Measurements from ENCODE around the gene CADM4. TPM values are rescaled to one million over a fixed set of nuclear protein-coding genes. Genes with fewer than 3 reads are reported as not detected.

The CADM4 gene
- total RNA-seq, 6 experiments from 2014 or later = 2.2 to 4.7 (median 3.7) TPM

GRCh38 chr19:43625918-43626579, 13.6 kb downstream of the CADM4 start:
- Histone ChIP-seq H3K4me3 (no peak overlapping the region), H3K9me3 (no peaks in the 10 kb centered on the region), H3K36me3 (no peaks in the 10 kb centered on the region), H3K27me3 (no peaks in the 10 kb centered on the region), H3K4me1 (no peaks in the 10 kb centered on the region), H3K27ac (no peak overlapping the region)
- no peak for DNase-seq
- WGBS (ENCODE audit: insufficient coverage, low coverage, low lambda C conversion rate, missing lambda C conversion rate) = 78% methylated on average over 24 of the region's 32 CpGs
- intact Hi-C loops (cut with DNase I) = no loop called here
- no peak for TF ChIP-seq CTCF (IDR thresholded peaks at IDR 0.05)
- no peak for TF ChIP-seq POLR2A (IDR thresholded peaks at IDR 0.05)
- no peak for ATAC-seq

- intact Hi-C loops (cut with DNase I) = no loop called here
- H3K9me3 ChIP-seq = no peaks in the 10 kb centered on the region
- peaks cover 0 to 3% (median 0%) of the 10 kb centered on the region in 4 donors for H3K4me1 ChIP-seq
- TF ChIP-seq CTCF (IDR thresholded peaks at IDR 0.05) (peak in 1 of 4 donors; percentile 13), POLR2A (IDR thresholded peaks at IDR 0.05) (no peak)
- no peaks in the 10 kb centered on the region for H3K27me3 ChIP-seq
- H3K27ac ChIP-seq = no peak overlapping the region
- no peak overlapping the region for H3K4me3 ChIP-seq
- ATAC-seq (peak; percentile 35 to 70 (median 62)), DNase-seq (peak in 2 of 3 donors; percentile 55 to 66)
- WGBS (ENCODE audit: insufficient coverage, low coverage, low lambda C conversion rate, missing lambda C conversion rate) = 25% methylated on average over 19 of the region's 30 CpGs
- no peaks in the 10 kb centered on the region for H3K36me3 ChIP-seq
Measured at GRCh38 chr19:43624933-43625332, 14.7 kb downstream of the CADM4 start.

- WGBS (ENCODE audit: insufficient coverage, low coverage, low lambda C conversion rate, missing lambda C conversion rate) = 88% methylated on average over 29 of the region's 35 CpGs
- Histone ChIP-seq H3K36me3 (no peaks in the 10 kb centered on the region), H3K27me3 (no peaks in the 10 kb centered on the region), H3K27ac (no peak overlapping the region), H3K4me1 (peaks cover 0 to 4% (median 0%) of the 10 kb centered on the region in 4 donors), H3K9me3 (no peaks in the 10 kb centered on the region), H3K4me3 (no peak overlapping the region)
- no peak for DNase-seq
- TF ChIP-seq POLR2A (IDR thresholded peaks at IDR 0.05) (no peak), CTCF (IDR thresholded peaks at IDR 0.05) (no peak)
- ATAC-seq = no peak
- intact Hi-C loops (cut with DNase I) = no loop called here
Measured at GRCh38 chr19:43623889-43624670, 15.6 kb downstream of the CADM4 start.

- Histone ChIP-seq H3K27ac (no peak overlapping the region), H3K9me3 (no peaks in the 10 kb centered on the region), H3K4me3 (no peak overlapping the region), H3K4me1 (peaks cover 0 to 4% (median 0%) of the 10 kb centered on the region in 4 donors), H3K36me3 (no peaks in the 10 kb centered on the region), H3K27me3 (no peaks in the 10 kb centered on the region)
- DNase-seq (no peak), ATAC-seq (no peak)
- TF ChIP-seq POLR2A (IDR thresholded peaks at IDR 0.05) (no peak), CTCF (IDR thresholded peaks at IDR 0.05) (no peak)
- WGBS (ENCODE audit: insufficient coverage, low coverage, low lambda C conversion rate, missing lambda C conversion rate) = no CpG with 5 or more reads among the region's 1 CpG
- intact Hi-C loops (cut with DNase I) = no loop called here
Measured at GRCh38 chr19:43622956-43623355, 16.7 kb downstream of the CADM4 start.

Data from right lobe of liver (tissue), 6 donors.